T-helper 2 cell treated with Interferon-gamma antibody and Interleukin-4, amounts not matched to agents 5 μg/mL and 100 μg/mL, for 36 hours (primary cell): ENCODE measurements around the gene OPRL1.
A peak's percentile ranks its signal among the peaks of the same experiment; 100 is the strongest.

Experiments
- DNase-seq: peaks from one replicate; pipeline ENCODE4 v3.0.0; 2021; ENCODE audit warnings: low spot score
- H3K27ac Mint-ChIP-seq: one replicate; pipeline ENCODE4 v1.8.0; 2021; ENCODE audit warnings: mild to moderate bottlenecking, mixed read lengths
- H3K27me3 Mint-ChIP-seq: one replicate; pipeline ENCODE4 v1.8.0; 2021; ENCODE audit warnings: low read depth, mixed read lengths
- H3K36me3 Mint-ChIP-seq: one replicate; pipeline ENCODE4 v1.8.0; 2021; ENCODE audit warnings: low read depth, mixed read lengths
- H3K4me1 Mint-ChIP-seq: one replicate; pipeline ENCODE4 v1.8.0; 2021; ENCODE audit warnings: low read depth, mixed read lengths
- H3K4me3 Mint-ChIP-seq: one replicate; pipeline ENCODE4 v1.8.0; 2022; ENCODE audit warnings: mild to moderate bottlenecking, moderate library complexity, mixed read lengths
- H3K9me3 Mint-ChIP-seq: one replicate; pipeline ENCODE4 v1.8.0; 2021; ENCODE audit warnings: mixed read lengths

The OPRL1 gene

DNA sequence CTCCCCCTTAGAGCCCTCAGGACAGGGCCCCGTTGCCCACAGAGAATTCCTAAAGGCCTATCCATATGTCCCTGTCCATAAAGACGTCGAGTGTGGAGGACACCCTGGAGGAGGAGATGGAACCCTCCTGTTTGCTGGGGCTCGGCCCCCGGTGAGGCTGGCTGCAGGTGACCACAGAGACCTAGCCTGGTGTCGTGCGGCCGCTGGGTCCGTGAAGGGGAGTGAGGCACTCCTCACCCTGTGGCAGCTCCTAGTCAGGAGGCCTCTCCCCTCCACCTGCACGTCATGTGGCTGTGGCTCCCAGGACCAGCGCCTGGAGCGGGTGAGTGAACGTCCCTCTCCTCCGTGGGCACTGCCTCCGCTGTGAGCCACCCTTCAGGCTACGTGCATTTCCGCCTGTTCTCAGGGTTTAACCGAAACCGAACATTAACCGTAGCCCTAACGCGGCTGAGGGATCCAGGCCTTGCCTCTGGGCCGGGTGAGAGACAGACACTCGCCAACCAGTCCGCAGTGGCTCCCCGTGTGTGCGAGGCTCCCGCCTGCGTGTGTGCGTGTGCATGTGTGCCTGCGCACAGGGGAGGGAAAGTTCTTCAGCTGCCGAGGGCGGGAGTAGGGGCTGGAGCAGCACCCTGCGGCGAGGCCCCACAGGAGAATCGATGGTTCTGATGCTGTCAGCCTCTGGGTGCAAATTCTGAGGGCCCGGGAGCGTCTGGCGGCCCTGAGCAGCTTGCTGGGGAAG is 22.8 kb upstream of the OPRL1 start:
- Mint-ChIP-seq H3K27ac (peak overlapping the region; percentile 70), H3K4me1 (peaks cover 13% of the 10 kb centered on the region), H3K27me3 (peaks cover under 1% of the 10 kb centered on the region), H3K4me3 (peak overlapping the region; percentile 81), H3K9me3 (no peaks in the 10 kb centered on the region), H3K36me3 (no peaks in the 10 kb centered on the region)
- no peak for DNase-seq

DNA sequence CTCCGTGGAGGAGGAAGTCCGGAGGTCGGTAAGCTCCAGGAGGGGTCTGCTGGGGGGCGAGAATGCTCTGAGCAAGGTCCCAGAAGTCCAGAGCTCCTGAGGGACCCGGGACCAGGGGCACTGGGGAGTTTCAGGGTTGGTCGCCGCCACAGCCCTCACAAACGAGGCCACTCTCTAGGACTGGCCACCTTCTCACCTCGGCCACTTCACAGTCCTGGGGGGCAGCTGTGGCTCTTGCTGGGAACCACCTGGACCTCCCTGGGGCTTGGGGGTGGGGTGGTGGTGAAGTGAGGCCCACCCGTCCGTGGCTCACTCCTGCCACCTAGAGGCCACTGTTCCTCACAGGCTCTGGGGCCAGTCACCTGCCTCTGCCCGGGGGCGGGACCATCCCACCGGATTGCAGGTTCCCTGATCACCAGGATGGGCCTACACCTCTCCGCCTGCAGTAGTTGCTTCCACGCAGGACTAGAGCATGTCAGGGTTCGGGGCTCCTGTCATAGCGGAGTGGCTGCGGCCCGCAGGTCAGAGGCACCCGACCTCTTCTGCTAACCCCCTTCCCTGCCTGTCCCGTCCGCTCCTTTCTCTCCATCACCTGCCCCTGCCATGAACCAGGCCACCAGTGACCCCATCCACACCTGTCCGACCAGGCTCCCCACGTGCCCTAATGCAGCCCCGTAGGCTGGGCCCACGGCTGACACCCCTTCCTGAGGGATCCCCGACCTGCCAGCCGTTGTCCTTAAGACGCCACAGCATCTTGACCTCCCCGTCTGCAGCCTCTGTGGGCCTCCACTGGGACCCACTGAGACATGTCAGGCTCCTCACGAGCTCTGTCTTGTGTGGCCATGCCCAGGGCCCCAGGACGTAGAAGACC is 22.0 kb upstream of the OPRL1 start:
- H3K4me1 Mint-ChIP-seq, result peaks cover 13% of the 10 kb centered on the region
- peak overlapping the region; percentile 81 for H3K4me3 Mint-ChIP-seq
- H3K27ac Mint-ChIP-seq, result peak overlapping the region; percentile 70
- no peaks in the 10 kb centered on the region for H3K36me3 Mint-ChIP-seq
- H3K27me3 Mint-ChIP-seq, result no peaks in the 10 kb centered on the region
- H3K9me3 Mint-ChIP-seq, result no peaks in the 10 kb centered on the region
- DNase-seq, result peak; percentile 75

DNA sequence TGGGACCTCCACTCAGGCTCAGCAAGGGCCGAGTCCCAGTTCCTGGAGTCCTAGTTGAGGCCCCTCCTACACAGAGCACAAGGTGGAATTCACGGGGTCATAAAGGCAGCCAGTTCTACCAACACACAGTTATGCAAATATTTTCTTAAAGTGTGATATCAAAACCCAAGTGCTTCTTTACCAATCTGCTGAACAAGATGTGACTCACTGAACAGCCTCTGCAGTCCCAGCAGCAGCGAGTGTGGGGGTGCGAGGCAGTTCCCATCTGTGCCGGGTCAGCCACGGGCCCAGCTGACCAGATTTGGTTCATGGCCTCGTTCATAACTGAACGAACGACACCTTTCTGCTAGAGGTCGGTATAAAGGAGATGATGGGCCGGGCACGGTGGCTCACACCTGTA is 21.3 kb upstream of the OPRL1 start:
- H3K36me3 Mint-ChIP-seq, result no peaks in the 10 kb centered on the region
- H3K27ac Mint-ChIP-seq, result peak overlapping the region; percentile 4
- DNase-seq, result no peak
- H3K9me3 Mint-ChIP-seq, result no peaks in the 10 kb centered on the region
- no peaks in the 10 kb centered on the region for H3K27me3 Mint-ChIP-seq
- H3K4me1 Mint-ChIP-seq, result peaks cover 13% of the 10 kb centered on the region
- peak overlapping the region; percentile 81 for H3K4me3 Mint-ChIP-seq

DNA sequence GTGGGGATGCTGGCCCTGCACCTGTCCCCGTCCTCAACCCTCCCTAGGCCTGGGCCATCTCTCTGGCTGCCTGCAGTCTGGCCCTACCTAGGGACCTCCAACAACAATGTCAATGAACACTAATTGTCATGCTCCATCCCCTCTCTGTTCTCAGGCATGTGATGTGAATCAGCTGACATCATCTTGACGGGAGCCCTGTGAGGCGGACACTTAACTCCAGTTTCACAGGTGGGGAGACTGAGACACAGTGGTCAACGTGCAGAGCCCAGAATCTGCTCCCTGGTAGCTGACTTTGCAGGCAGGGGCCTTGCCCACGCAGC is 17.6 kb upstream of the OPRL1 start:
- Mint-ChIP-seq H3K27me3 (no peaks in the 10 kb centered on the region), H3K9me3 (no peaks in the 10 kb centered on the region), H3K36me3 (peaks cover 4% of the 10 kb centered on the region), H3K4me1 (peaks cover 40% of the 10 kb centered on the region), H3K27ac (peak overlapping the region; percentile 10), H3K4me3 (peak overlapping the region; percentile 89)
- DNase-seq, result no peak

DNA sequence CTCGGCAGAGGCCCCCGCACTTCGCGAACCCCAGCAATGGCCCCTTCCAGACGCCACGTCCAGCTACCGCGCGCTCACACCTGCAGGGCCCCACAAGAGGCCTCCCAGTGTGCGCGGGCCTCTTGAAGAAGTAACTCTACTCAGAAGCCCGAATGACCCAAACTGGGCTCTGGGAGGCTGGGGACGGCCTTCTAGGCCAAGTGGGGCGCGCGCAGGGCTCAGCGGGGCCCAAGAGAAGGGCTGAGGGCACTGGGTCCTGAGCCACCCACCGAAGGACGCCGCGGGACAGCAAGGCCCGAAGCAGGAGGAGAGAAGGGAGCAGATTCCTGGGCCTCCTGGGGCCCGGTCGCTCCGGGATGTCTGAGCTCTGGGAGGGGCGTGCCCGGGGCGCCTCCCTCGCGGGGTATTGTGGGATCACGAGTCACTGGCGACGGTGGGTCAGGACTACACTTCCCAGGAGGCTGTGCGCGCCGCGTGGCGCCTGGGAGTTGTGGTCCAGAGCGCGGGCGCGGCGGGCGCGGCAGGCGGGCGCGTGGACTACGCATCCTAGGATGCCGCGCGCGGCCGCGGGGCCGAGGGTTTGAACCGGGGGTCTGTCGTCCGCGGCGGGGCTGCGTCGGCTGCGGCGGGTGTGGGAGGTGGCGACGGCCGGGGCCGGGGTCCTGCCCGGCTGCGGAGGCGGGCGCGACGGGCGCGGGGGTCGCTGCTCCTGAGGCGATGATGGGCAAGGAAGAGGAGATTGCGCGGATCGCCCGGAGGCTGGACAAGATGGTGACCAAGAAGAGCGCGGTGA is 17.1 kb upstream of the OPRL1 start, which contains the start of gene TCEA2:
TSS of gene TCEA2 (plus strand) at position 603 of the 793 bp plus-strand sequence. CDS start at position 718, 115 bp downstream.
- H3K27ac Mint-ChIP-seq, result peak within 1 kb of the TSS; percentile 88
- peak within 1 kb of the TSS; percentile 89 for H3K4me3 Mint-ChIP-seq
- no peaks in the 10 kb centered on the region for H3K27me3 Mint-ChIP-seq
- peaks cover 43% of the 10 kb centered on the region for H3K4me1 Mint-ChIP-seq
- H3K9me3 Mint-ChIP-seq, result no peaks in the 10 kb centered on the region
- peak; percentile 96 for DNase-seq
- H3K36me3 Mint-ChIP-seq, result peaks cover 4% of the 10 kb centered on the region

DNA sequence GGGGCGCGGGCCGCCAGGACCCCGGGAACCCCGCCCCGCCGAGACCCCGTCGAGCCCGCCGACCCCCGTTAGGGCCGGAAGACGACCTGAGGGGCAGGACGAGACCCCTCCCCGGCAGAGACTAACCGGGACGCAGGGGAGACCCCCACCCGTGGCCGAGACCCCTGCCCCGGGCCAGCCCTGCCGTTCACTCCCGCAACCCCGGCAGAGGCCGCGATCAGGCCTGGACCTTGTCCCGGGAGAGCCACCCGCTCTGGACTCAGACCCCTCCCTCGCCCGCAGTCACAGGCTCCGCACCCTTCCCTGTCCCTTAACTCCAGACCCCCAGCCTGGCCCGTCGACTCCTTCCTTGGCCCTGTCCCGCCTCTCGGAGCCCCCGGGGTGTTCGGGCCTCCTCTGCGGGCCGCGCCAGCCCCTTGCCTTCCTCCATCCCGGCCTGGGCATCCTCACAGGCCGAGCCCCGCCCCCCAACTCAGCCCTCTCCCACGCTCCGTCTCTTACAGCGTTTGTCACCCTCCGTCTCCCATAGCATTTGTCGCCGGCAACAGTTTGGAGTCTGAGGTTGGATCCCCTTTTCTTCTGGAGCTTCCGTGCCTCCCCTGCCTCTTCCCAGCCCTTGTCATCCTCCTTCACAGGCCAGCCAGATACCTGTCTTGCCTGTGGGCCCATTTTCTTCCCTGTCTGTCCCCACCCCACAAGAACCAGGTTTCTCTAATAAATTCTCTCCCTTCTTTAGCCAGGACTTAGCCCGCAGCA is 16.3 kb upstream of the OPRL1 start:
- peak; percentile 60 for DNase-seq
- Mint-ChIP-seq H3K36me3 (peaks cover 8% of the 10 kb centered on the region), H3K27me3 (no peaks in the 10 kb centered on the region), H3K27ac (peak overlapping the region; percentile 88), H3K4me1 (peaks cover 44% of the 10 kb centered on the region), H3K9me3 (no peaks in the 10 kb centered on the region), H3K4me3 (peak overlapping the region; percentile 89)

DNA sequence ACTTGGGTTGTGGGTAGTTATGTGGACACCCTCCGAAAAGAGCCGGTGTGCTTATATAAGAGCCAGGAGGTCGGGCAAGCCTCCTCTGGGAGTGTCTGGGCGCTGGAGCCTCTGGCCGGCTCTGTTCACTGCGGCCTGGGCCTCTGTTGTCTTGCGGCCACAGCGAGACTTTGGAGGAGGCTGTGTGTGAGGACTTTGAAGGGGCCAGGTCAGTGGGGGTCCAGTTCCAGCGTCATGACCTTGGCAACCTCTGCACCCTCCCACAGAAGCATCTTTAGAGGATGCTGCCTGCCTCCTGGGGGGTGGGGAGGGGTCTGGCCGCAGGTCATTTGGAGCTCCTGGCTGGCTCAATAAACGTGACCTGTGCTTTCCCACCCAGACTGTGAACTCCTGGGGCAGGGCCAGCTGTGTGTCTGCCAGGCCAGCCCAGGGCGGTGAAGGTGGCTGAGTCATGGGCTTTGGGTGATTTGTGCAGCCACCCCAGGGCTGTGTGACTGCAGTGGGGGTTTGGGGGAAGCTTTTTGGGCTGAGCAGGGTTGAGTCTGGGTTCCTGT is 15.7 kb upstream of the OPRL1 start:
- no peak for DNase-seq
- Mint-ChIP-seq H3K9me3 (no peaks in the 10 kb centered on the region), H3K4me3 (peak overlapping the region; percentile 89), H3K27me3 (no peaks in the 10 kb centered on the region), H3K4me1 (peaks cover 44% of the 10 kb centered on the region), H3K27ac (peak overlapping the region; percentile 88), H3K36me3 (peaks cover 8% of the 10 kb centered on the region)

DNA sequence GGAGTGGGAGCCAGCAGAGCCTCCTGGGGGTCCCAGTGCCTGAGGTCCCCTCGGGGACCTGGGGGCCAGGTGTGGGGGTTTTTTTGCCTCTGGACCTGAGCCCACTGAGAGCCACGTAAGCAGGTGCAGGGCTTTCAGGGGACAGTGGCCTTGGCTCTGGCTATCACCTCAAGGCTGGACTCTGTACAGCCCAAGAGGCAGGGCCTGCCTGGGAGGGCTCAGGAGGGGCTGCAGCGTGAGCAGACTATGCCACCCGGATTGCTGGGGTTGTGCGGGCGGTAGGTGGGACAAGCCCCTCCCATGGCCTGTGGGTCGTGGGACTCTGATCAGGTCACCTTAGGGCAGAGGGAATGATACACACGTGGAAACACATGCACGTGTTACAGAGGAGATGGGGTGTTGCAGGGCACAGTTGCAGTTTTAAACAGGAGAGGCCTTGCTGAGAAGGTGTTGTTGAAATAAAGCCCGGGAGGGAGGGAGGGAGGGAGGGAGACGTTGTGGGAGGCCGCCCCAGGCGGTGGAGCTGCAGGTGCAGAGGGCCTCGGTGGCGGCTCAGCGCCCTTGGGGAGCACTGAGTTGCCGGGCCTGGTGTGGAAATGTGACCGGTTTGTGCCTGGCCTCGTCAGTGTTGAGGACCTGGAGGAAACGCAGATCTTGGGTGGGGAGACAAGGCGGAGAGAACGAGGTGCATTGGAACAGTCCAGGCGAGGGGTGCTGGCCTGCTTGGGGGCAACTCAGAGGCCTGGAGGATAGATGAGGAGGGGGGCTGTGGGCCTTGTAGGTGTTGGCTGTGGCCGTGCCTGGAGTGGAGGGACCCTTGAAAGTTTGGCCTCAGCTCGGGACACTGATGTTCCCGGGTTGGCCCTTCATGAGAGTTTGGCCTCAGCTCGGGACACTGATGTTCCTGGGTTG is 14.6 kb upstream of the OPRL1 start:
- peaks cover 41% of the 10 kb centered on the region for H3K4me1 Mint-ChIP-seq

DNA sequence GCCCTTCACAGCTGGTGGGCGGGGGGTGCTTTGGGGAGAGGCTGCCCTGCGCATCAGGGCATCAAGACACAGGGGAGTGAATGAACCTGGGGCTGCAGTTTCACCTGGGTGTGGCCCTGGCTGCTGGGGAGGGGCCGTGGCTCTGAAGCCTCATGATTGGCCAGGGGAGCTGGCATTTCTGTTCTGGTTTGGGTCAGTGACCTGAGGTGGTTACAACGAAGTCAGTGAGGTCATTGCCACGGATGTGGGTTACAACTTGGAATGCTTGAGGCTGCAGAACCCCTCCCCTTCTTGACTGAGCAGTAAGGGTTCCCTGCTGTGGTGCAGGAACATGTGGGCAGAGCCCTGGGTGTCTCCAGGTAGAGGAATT is 13.9 kb upstream of the OPRL1 start:
- Mint-ChIP-seq H3K4me1 (peaks cover 41% of the 10 kb centered on the region), H3K27ac (peak overlapping the region; percentile 99), H3K9me3 (no peaks in the 10 kb centered on the region), H3K4me3 (peak overlapping the region; percentile 83), H3K36me3 (peaks cover 8% of the 10 kb centered on the region), H3K27me3 (no peaks in the 10 kb centered on the region)
- DNase-seq, result peak; percentile 84

More for the DNA sequence above, 14.6 kb upstream of the OPRL1 start:
- DNase-seq, result no peak
- peak overlapping the region; percentile 83 for H3K4me3 Mint-ChIP-seq
- no peaks in the 10 kb centered on the region for H3K9me3 Mint-ChIP-seq
- H3K36me3 Mint-ChIP-seq, result peaks cover 8% of the 10 kb centered on the region
- H3K27me3 Mint-ChIP-seq, result no peaks in the 10 kb centered on the region
- H3K27ac Mint-ChIP-seq, result peak overlapping the region; percentile 99

DNA sequence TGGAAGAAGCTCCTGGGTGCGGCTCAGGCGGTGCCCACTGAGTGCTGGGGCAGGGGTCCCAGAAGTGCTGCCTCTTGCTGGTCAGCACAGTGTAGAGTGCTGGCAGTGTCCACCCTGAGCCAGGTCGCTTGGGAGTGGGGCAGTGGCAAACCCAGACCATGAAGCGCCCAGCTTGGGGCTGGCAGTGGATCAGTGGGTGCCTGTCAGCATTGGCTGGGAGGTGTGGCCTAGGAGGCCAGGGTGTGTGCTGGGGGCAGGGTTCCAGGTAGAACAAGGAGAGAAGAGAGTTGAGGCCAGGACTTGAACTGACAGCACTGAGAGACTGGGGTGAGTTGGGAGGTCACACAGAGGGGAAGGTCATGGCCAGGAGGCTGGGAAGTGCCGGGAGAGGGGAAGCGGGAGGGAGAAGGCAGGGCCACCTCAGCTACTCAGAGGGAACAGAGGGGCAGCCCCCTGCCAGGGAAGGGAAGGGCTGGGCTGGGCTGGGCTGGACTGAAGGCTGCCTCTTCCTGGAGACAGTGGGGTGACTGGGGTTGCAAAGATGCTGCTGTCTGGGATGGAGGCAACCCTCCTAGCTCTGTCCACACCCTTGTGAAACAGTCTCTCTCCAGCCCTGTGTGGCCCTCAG is 12.8 kb upstream of the OPRL1 start:
- no peak for DNase-seq
- H3K9me3 Mint-ChIP-seq, result no peaks in the 10 kb centered on the region
- H3K27me3 Mint-ChIP-seq, result no peaks in the 10 kb centered on the region
- peaks cover 41% of the 10 kb centered on the region for H3K4me1 Mint-ChIP-seq
- H3K27ac Mint-ChIP-seq, result peak overlapping the region; percentile 99
- peak overlapping the region; percentile 83 for H3K4me3 Mint-ChIP-seq
- H3K36me3 Mint-ChIP-seq, result peaks cover 13% of the 10 kb centered on the region

DNA sequence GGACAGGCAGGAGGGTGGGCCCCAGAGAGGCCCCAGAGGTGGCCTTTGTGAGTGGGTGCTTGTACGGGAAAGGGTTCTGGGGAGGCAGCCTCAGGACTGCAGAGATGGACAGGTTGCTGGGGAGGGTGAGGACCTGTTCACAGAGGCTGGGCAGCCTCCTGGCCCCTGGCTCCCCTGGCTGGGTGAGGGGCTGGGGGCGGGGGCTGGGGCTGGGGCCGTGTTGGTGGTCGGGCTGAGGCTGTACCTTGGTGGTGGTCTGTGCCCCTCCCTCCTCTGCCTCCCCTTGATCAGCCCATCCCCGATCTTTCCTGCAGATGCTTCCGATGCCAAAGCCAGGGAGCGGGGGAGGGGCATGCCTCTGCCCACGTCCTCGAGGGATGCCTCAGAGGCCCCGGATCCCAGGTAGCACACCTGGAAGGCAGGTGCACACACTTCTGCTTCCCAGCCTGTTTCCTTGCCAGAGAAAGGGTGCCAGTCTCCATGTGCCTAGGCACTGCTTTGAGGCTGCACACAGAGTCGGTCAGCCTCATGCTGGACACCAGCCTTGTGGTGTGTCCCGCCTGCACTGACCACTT is 12.1 kb upstream of the OPRL1 start:
- H3K27ac Mint-ChIP-seq, result peak overlapping the region; percentile 99
- no peaks in the 10 kb centered on the region for H3K27me3 Mint-ChIP-seq
- H3K4me1 Mint-ChIP-seq, result peaks cover 42% of the 10 kb centered on the region
- DNase-seq, result no peak
- H3K36me3 Mint-ChIP-seq, result peaks cover 18% of the 10 kb centered on the region
- peak overlapping the region; percentile 83 for H3K4me3 Mint-ChIP-seq
- no peaks in the 10 kb centered on the region for H3K9me3 Mint-ChIP-seq
